GM12878 (cell line): ENCODE measurements around the gene PGF. TPM values are rescaled to one million over a fixed set of nuclear protein-coding genes. Genes with fewer than 3 reads are reported as not detected.
A peak's percentile ranks its signal among the peaks of the same experiment; 100 is the strongest.

Source experiments
- ATAC-seq: fragments of 200-7000 bp; cut with Tn5 transposase; 3 replicates; pipeline ENCODE4 v1.9.1; 2020; ENCODE audit warnings: mild to moderate bottlenecking, moderate library complexity
- BruUV-seq: library from RNA; stranded (reverse); fragments of 400-500 nt; replicated peaks from 2 replicates; lab custom pipeline; 2021; lab: Mats Ljungman, UMichigan
- CTCF ChIA-PET: fragments of 300-600 bp; sonication (Branson Sonifier 250); formaldehyde crosslinking; extraction: SDS; loops from one replicate; lab custom pipeline; 2021; ENCODE audit warnings: inconsistent platforms; lab: Yijun Ruan, JAX
- POLR2A ChIA-PET: fragments of 350-600 bp; formaldehyde crosslinking; extraction: SDS; loops from one replicate; lab custom pipeline; 2021; ENCODE audit warnings: inconsistent platforms; lab: Charles Lee
- RAD21 ChIA-PET: fragments of 300-600 bp; sonication (Branson Sonifier 250); formaldehyde crosslinking; loops from one replicate; lab custom pipeline; 2023; ENCODE audit warnings: antibody characterized with exemption; ENCODE audit not compliant: unreplicated experiment; lab: Charles Lee
- SMC1A ChIA-PET: fragments of 300-600 bp; sonication (Branson Sonifier 250); formaldehyde crosslinking; loops from one replicate; lab custom pipeline; 2023; ENCODE audit not compliant: unreplicated experiment, uncharacterized antibody; lab: Charles Lee
- DNase-seq: peaks from one replicate; pipeline ENCODE4 v3.0.0-alpha.2; 2011; ENCODE audit warnings: low read depth, low spot score
- FAIRE-seq: peaks from 3 replicates; lab custom pipeline; 2011; peaks lifted over from hg19 to GRCh38; lab: Jason Lieb, UNC
- H2AFZ ChIP-seq: 2 replicates; pipeline ENCODE4 v1.6.0; 2011; ENCODE audit warnings: low read depth, low read length, control low read depth; ENCODE audit not compliant: control insufficient read depth
- H3K27ac ChIP-seq: 2 replicates; pipeline ENCODE4 v1.5.1; 2011; ENCODE audit warnings: control low read depth; ENCODE audit not compliant: control insufficient read depth, insufficient read depth
- H3K27me3 ChIP-seq, 2 experiments: replicated peaks in 1 of 2; 2 replicates each; pipeline versions ENCODE4 v1.6.0 to v1.6.1; 2011; ENCODE audit warnings: low read length in 1 of 2; ENCODE audit not compliant: control insufficient read depth in 2 of 2, insufficient read depth in 2 of 2
- H3K36me3 ChIP-seq, 2 experiments: 2 replicates each; pipeline ENCODE4 v1.5.1; 2011; ENCODE audit warnings: low read length in 1 of 2; ENCODE audit not compliant: control insufficient read depth in 2 of 2, insufficient read depth in 2 of 2
- H3K4me1 ChIP-seq: 2 replicates; pipeline ENCODE4 v1.6.1; 2011; ENCODE audit warnings: mild to moderate bottlenecking, low read length, moderate library complexity, mixed read lengths; ENCODE audit not compliant: control insufficient read depth, insufficient read depth
- H3K4me2 ChIP-seq: 2 replicates; pipeline ENCODE4 v1.6.0; 2011; ENCODE audit warnings: control low read depth; ENCODE audit not compliant: control insufficient read depth, insufficient read depth
- H3K4me3 ChIP-seq: fragments of 200-600 bp; sonication (generic); 2 replicates; pipeline ENCODE4 v1.5.1; 2016
- H3K79me2 ChIP-seq: 2 replicates; pipeline ENCODE4 v1.6.0; 2011; ENCODE audit warnings: low read length; ENCODE audit not compliant: control insufficient read depth, insufficient read depth
- H3K9ac ChIP-seq: 2 replicates; pipeline ENCODE4 v1.8.0; 2011; ENCODE audit warnings: low read length, control low read depth, mixed read lengths; ENCODE audit not compliant: control insufficient read depth, insufficient read depth
- H3K9me3 ChIP-seq: replicated peaks from 3 replicates; pipeline ENCODE4 v1.5.1; 2011; ENCODE audit warnings: mild to moderate bottlenecking, low read length; ENCODE audit not compliant: control insufficient read depth, insufficient read depth
- H4K20me1 ChIP-seq: 2 replicates; pipeline ENCODE4 v1.6.0; 2011; ENCODE audit not compliant: control insufficient read depth, insufficient read depth
- ASH2L ChIP-seq: fragments of 300-600, 200-600 bp; sonication (generic); IDR thresholded peaks from 2 replicates; pipeline ENCODE4 v1.6.1; 2017; ENCODE audit warnings: low read depth, mild to moderate bottlenecking, borderline replicate concordance
- CTCF ChIP-seq, 3 experiments: IDR thresholded peaks in 2 of 3; conservative IDR thresholded peaks in 1 of 3; 2 replicates each; pipeline ENCODE4 v1.5.1; 2011; ENCODE audit warnings: low read depth in 3 of 3, low read length in 3 of 3, mild to moderate bottlenecking in 3 of 3, control low read depth in 2 of 3, moderate library complexity in 2 of 3, inconsistent platforms in 1 of 3, mixed read lengths in 1 of 3; ENCODE audit not compliant: control insufficient read depth in 2 of 3, insufficient read depth in 1 of 3; ENCODE audit errors: extremely low read depth in 1 of 3
- EZH2 ChIP-seq: IDR thresholded peaks from 2 replicates; pipeline ENCODE4 v1.6.1; 2012; ENCODE audit warnings: low read depth, mild to moderate bottlenecking, control low read depth, inconsistent platforms, low read length, borderline replicate concordance; ENCODE audit not compliant: control insufficient read depth
- GATAD2B ChIP-seq: fragments of 450-650 bp; conservative IDR thresholded peaks from 2 replicates; pipeline ENCODE4 v1.6.1; 2017; ENCODE audit warnings: low read depth, mild to moderate bottlenecking, moderate library complexity
- POLR2A ChIP-seq: IDR thresholded peaks from 2 replicates; pipeline ENCODE4 v1.6.1; 2011; ENCODE audit warnings: low read depth, mild to moderate bottlenecking, low read length
- RUNX3 ChIP-seq: IDR thresholded peaks from 2 replicates; pipeline ENCODE4 v1.6.1; 2012; ENCODE audit warnings: low read length, inconsistent platforms
- WGBS: methylation state at CpG from one replicate; pipeline ENCODE4 v1.1.6; 2016; ENCODE audit warnings: low lambda C conversion rate; ENCODE audit not compliant: insufficient replicate concordance, insufficient coverage; ENCODE audit errors: missing lambda C conversion rate; 5-methylcytosine and 5-hydroxymethylcytosine counted together
- in situ Hi-C: fragments of 300-500 bp; cut with MboI; formaldehyde crosslinking; loops from 9 replicates; pipeline ENCODE4 v1.14.3; 2018; ENCODE audit warnings: mixed read lengths
- intact Hi-C: fragments of 100-400 bp; cut with micrococcal nuclease; formaldehyde crosslinking; loops from one replicate; pipeline ENCODE4 v1.14.2; 2022; ENCODE audit not compliant: unreplicated experiment
- polyA plus RNA-seq, 11 experiments: library from polyadenylated mRNA; depleted of rRNA in 4 of 11; unstranded in 6 of 11; stranded (reverse) in 5 of 11; fragments of >200 nt; fragmentation: Nextera tagmentation in 4 of 11; fragmentation: Illumina TruSeq in 1 of 11; extraction: Ambion mirVana in 4 of 11; extraction: Trizol in 1 of 11; gene quantifications; 1 replicate in 1 of 11; 2 replicates in 10 of 11; pipeline versions ENCODE4 v1.2.1 to v1.2.3, GENCODE V29; 2011 to 2016; ENCODE audit warnings: inconsistent platforms in 2 of 11, missing spikeins in 2 of 11, low read depth in 1 of 11
- total RNA-seq, 4 experiments: library from RNA; depleted of rRNA in 3 of 4; stranded (reverse); fragments of >200 nt in 3 of 4; fragmentation: Illumina TruSeq in 1 of 4; extraction: Trizol in 1 of 4; gene quantifications; 2 replicates each; pipeline versions ENCODE4 v1.2.1 to v1.2.3, GENCODE V29; 2013 to 2021

The PGF gene
- total and polyA plus RNA-seq, 10 of the 15 experiments (the other 5 are each of a cell fraction or from before 2014, with no cell fraction given) = 0.11 to 5.5 (median 0.63) TPM

DNA sequence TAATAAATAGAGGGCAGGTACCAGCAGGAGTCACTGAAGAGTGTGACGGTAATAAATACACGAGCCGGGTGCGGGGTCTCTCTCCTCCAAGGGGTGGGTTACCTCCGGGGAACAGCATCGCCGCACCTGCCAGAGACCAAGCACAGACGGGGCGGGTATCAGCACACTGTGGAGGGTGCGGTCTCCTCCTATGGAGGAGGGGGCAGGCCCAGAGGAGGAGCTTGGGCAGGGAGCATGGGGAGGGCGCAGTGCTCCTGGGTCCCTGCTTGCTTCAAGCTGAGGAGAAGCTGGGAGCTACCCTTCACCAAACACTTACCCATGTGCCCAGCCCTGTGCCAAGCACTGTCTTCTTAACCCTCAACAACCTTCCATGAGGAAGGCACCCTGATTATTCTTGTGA lies 12.8 kb downstream of the PGF start:
- Histone ChIP-seq H3K36me3 (no peaks in the 10 kb centered on the region), H3K4me1 (peaks cover 45% of the 10 kb centered on the region), H3K79me2 (no peaks in the 10 kb centered on the region), H3K4me3 (peak overlapping the region; percentile 48), H3K9ac (peak overlapping the region; percentile 72; the same call in 1 of the 2 replicates), H3K27me3 (no peaks in the 10 kb centered on the region), H3K27ac (peak overlapping the region; percentile 55), H3K4me2 (peak overlapping the region; percentile 83), H3K9me3 (no peaks in the 10 kb centered on the region; the same call in 2 of the 3 replicates), H2AFZ (peak overlapping the region; percentile 84), H4K20me1 (no peaks in the 10 kb centered on the region)
- no TSS peak for BruUV-seq
- FAIRE-seq = peak; percentile 35
- TF ChIP-seq CTCF (IDR thresholded peaks at IDR 0.05 in 2 of 3, conservative IDR thresholded peaks at IDR 0.05 in 1 of 3; ENCODE audit: control insufficient read depth in 2 of 3, extremely low read depth in 1 of 3, insufficient read depth in 1 of 3, low read depth in 3 of 3, low read length in 3 of 3) (0 out of 6 replicates have a peak, but pooled peaks of 1 of the 3 experiments have one; percentile 8), POLR2A (peak; percentile 45), EZH2 (no peak), ASH2L (no peak), RUNX3 (peak; percentile 9; the same call in 1 of the 2 replicates), GATAD2B (no peak)
- peak; percentile 22 for ATAC-seq
- ChIA-PET SMC1A (interaction anchor here (1.0 to 1.7 kb wide), 4 partner anchors 83 to 129 kb away, joined by 3 to 5 read pairs (median 3); partner anchors contain the start of gene ACYP1), RAD21 (interaction anchor here (0.6 to 1.9 kb wide), 6 partner anchors 9 to 572 kb away, joined by 3 to 8 read pairs (median 4); no protein-coding TSS in a partner anchor), CTCF (interaction anchor here (0.8 to 9.1 kb wide), 9 partner anchors 8 to 146 kb away, joined by 3 to 129 read pairs (median 4); partner anchors contain the start of gene ACYP1), POLR2A (interaction anchor here (0.7 to 2.2 kb wide), 10 partner anchors 9 to 146 kb away, joined by 3 to 8 read pairs (median 4); partner anchors contain the start of genes EIF2B2 and PGF)
- DNase-seq = no peak
- WGBS = 11% methylated on average over 11 of the region's 11 CpGs
- in situ Hi-C loops (no loop called here), intact Hi-C loops (loop anchor here (1.0 to 10.0 kb wide), 2 partner anchors 60 to 362 kb away; partner anchors contain the start of gene EIF2B2)
